GM21367 (cell line): ENCODE data around the gene SNRPE.
"Not testable (repeated sequence)": the region's sequence is repeated elsewhere in the genome, so short reads cannot be mapped to it uniquely, and the experiment has no call there.

Source experiments
- ATAC-seq: cut with Tn5 transposase; IDR thresholded peaks from one replicate; pipeline ENCODE4 v1.9.1; 2021; ENCODE audit not compliant: unreplicated experiment

The SNRPE gene

GRCh38 chr1:203861379-203862184, at the start of gene SNRPE:
Gene SNRPE (plus strand): TSS chr1:203861599. CDS start chr1:203861660, 61 bp downstream.
- ATAC-seq = peak; percentile 94

- no peak for ATAC-seq
These were observed 47.6 kb upstream of the SNRPE start for GRCh38 chr1:203813581-203814341.

- no peak for ATAC-seq
These were observed 43.0 kb upstream of the SNRPE start for GRCh38 chr1:203818399-203818798.

GRCh38 chr1:203823306-203823705, 38.1 kb upstream of the SNRPE start:
- no peak for ATAC-seq

GRCh38 chr1:203826175-203826574, 35.2 kb upstream of the SNRPE start:
- ATAC-seq = no peak

GRCh38 chr1:203828002-203828401, 33.4 kb upstream of the SNRPE start:
- ATAC-seq = no peak

- ATAC-seq = no peak
These were observed 32.9 kb upstream of the SNRPE start for GRCh38 chr1:203828503-203828902.

- ATAC-seq = not testable (repeated sequence)
These were observed 32.2 kb upstream of the SNRPE start for GRCh38 chr1:203829247-203829646.

GRCh38 chr1:203835476-203835875, 25.9 kb upstream of the SNRPE start:
- no peak for ATAC-seq

GRCh38 chr1:203839081-203839480, 22.3 kb upstream of the SNRPE start:
- ATAC-seq = no peak

- no peak for ATAC-seq
These were observed 21.1 kb upstream of the SNRPE start for GRCh38 chr1:203840208-203840808.

GRCh38 chr1:203842559-203842876, 18.9 kb upstream of the SNRPE start:
- no peak for ATAC-seq

GRCh38 chr1:203843435-203843834, 18.0 kb upstream of the SNRPE start:
- ATAC-seq = no peak

GRCh38 chr1:203853112-203853511, 8.3 kb upstream of the SNRPE start:
- not testable (repeated sequence) for ATAC-seq

GRCh38 chr1:203858055-203858454, 3.3 kb upstream of the SNRPE start:
- ATAC-seq = no peak

- ATAC-seq = no peak
These were observed 2.4 kb upstream of the SNRPE start for GRCh38 chr1:203858975-203859374.

GRCh38 chr1:203860396-203861025, 888 bp upstream of the SNRPE start:
- ATAC-seq = no peak

- no peak for ATAC-seq
These were observed 6.4 kb downstream of the SNRPE start for GRCh38 chr1:203867802-203868201.

GRCh38 chr1:203870245-203870644, 8.8 kb downstream of the SNRPE start:
- ATAC-seq = no peak

- no peak for ATAC-seq
These were observed 9.9 kb downstream of the SNRPE start for GRCh38 chr1:203871114-203871880.

GRCh38 chr1:203873094-203873493, 11.7 kb downstream of the SNRPE start:
- no peak for ATAC-seq
